ENCODE measurements around the gene ANXA4. TPM values are rescaled to one million over a fixed set of nuclear protein-coding genes. Genes with fewer than 3 reads are reported as not detected.
A peak's percentile ranks its signal among the peaks of the same experiment; 100 is the strongest.
"Not testable (repeated sequence)": the region's sequence is repeated elsewhere in the genome, so short reads cannot be mapped to it uniquely, and the experiment has no call there.

ANXA4 gene
- total RNA-seq, 2 donors from 2014 or later, result 11.4 to 13.4 TPM

- Mint-ChIP-seq H3K36me3 (ENCODE audit: low read depth) (peaks cover 4% of the 10 kb centered on the region), H3K27me3 (no peaks in the 10 kb centered on the region), H3K4me3 (no peak overlapping the region), H3K4me1 (peaks cover 18% of the 10 kb centered on the region), H3K27ac (no peak overlapping the region)
- no peak for ATAC-seq
- DNase-seq, result no peak
- H3K9me3 ChIP-seq (ENCODE audit: control insufficient read depth, low read length, poor library complexity, severe bottlenecking), result no peaks in the 10 kb centered on the region
Observed at GRCh38 chr2:69714024-69714423, 27.9 kb upstream of the ANXA4 start.

DNA sequence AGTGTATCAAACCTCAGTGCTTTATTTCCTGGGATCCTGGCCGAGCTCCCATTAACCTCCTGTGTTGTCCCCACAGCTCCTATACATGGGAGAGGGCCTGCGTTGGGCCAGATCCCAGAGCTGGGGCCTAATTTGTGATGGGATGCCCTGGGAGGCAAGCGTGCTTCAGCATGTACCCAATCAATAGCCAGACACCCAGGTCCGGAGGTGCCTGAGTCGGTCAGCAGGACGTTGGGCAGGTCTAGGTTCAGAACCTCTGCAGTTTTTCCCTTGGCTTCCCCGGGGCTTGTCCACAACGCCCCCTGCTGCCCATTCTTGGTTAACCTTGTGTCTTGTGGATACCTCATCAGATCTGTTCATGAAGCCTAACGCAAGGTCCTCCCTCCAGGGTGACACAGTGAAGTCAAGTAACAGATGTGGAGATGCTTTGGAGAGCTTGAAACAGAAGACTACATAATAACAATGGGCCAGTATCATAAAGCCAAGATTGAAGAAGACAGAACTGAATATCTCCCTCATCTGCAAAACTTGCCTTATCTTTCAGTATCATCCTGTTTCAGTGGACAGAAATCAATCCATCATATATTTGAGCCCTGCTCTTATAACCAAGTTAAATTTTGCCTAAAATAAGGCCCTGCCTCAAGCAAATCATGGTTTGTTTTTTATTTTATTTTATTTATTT lies 27.3 kb upstream of the ANXA4 start:
- H3K9me3 ChIP-seq (ENCODE audit: control insufficient read depth, low read length, poor library complexity, severe bottlenecking); H3K36me3 Mint-ChIP-seq (ENCODE audit: low read depth); H3K4me3 Mint-ChIP-seq; H3K27me3 Mint-ChIP-seq: not testable (repeated sequence)
- DNase-seq (peak; percentile 66 to 88 (median 69)), ATAC-seq (peak; percentile 95)
- peak overlapping the region; percentile 37 for H3K27ac Mint-ChIP-seq
- peaks cover 14% of the 10 kb centered on the region for H3K4me1 Mint-ChIP-seq

DNA sequence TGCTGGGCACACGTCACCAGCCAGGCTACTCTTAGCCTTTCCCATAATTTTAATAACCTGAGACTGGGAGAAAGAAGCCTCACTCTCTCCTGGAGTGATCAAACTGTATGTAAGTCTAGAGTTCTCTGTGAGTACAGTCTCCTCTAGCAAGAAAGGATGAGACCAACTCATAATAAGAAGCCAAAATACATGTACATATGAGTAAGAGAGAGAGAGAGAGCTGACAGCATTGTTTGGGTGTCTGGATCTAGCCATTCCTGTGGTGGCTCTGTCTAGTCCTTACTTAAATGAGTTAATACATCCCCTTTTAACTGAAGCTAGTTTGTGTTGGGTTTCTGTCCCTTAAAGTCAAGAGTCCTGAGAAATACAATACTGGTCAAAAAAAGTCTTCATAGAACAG lies 26.0 kb upstream of the ANXA4 start:
- no peaks in the 10 kb centered on the region for H3K9me3 ChIP-seq (ENCODE audit: control insufficient read depth, low read length, poor library complexity, severe bottlenecking)
- no peak for ATAC-seq
- no peak overlapping the region for H3K27ac Mint-ChIP-seq
- no peaks in the 10 kb centered on the region for H3K27me3 Mint-ChIP-seq
- H3K4me3 Mint-ChIP-seq, result no peak overlapping the region
- peaks cover 14% of the 10 kb centered on the region for H3K4me1 Mint-ChIP-seq
- peaks cover 2% of the 10 kb centered on the region for H3K36me3 Mint-ChIP-seq (ENCODE audit: low read depth)
- no peak for DNase-seq

DNA sequence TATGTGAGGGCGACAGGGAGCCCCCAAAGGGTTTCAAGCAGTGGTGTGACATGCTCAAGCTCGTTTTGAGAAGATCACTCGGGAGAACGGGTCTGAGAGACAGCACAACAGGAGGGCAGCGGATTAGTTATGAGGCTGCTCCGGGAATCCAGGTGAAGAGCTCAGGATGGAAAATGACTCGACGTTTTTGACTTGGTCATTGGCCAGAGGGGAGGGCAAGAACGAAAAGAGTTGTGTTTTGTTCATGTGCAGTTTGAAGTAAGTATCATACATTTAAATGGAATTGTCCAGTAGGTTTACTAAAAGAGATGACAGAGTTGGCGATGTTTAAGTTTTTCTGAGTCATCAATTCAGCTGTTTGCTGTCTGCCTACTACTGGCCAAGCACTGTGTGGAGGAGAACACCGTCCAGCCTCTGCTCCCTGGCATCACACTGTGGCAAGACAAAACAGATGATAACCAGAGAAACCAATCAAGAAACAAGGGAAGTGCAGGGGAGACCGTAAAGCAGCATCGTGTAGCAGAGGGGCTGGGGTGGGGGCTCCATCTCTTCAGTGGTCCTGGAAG lies 25.3 kb upstream of the ANXA4 start:
- no peak for ATAC-seq
- no peak for DNase-seq
- Mint-ChIP-seq H3K27ac (no peak overlapping the region), H3K4me3 (no peak overlapping the region), H3K4me1 (peaks cover 13% of the 10 kb centered on the region), H3K27me3 (no peaks in the 10 kb centered on the region), H3K36me3 (ENCODE audit: low read depth) (peaks cover under 1% of the 10 kb centered on the region)
- H3K9me3 ChIP-seq (ENCODE audit: control insufficient read depth, low read length, poor library complexity, severe bottlenecking), result no peaks in the 10 kb centered on the region

DNA sequence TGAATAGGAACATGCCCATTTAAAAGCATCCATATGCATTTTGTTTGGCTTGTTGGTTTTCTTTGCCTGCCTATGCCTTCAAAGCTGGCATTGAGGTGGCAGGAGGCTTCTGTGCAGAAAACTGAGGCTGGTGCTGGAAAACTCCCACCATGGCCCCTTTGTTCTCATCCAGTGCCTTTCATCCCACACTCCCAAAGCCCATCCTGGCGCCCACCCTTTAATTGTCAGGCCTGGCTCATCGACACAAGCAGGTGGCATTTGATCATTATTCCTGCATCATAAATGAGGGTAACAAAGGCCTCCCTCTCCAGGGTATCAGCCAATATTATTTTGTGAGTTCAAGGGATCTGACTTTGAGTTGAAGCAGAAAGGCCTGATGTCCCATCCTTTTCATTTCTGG lies 24.7 kb upstream of the ANXA4 start:
- H3K4me3 Mint-ChIP-seq, result no peak overlapping the region
- no peaks in the 10 kb centered on the region for H3K27me3 Mint-ChIP-seq
- H3K27ac Mint-ChIP-seq, result no peak overlapping the region
- H3K36me3 Mint-ChIP-seq (ENCODE audit: low read depth), result no peaks in the 10 kb centered on the region
- H3K9me3 ChIP-seq (ENCODE audit: control insufficient read depth, low read length, poor library complexity, severe bottlenecking), result no peaks in the 10 kb centered on the region
- ATAC-seq, result no peak
- H3K4me1 Mint-ChIP-seq, result peaks cover 11% of the 10 kb centered on the region
- DNase-seq, result no peak

DNA sequence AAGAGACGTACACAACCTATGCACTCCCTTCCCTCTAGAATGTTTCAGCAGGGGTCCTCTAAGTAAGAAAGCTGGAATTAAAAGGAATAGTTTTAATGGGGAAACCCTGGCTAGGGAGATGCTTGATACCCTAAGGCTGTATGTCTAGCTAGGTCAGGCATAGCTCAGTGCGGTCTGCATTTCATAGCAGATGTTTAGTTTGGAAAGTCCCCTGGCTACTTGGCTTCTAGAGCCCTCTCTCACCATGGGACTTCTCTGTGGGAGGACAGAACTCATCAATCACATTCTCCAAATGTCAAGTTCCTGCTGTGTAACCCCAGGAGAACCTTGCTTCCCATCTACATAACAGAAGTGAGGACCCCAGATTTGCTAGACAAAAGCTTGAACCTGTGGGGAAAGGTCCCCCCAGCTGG lies 24.1 kb upstream of the ANXA4 start:
- Mint-ChIP-seq H3K4me3 (no peak overlapping the region), H3K27ac (no peak overlapping the region), H3K4me1 (peaks cover 11% of the 10 kb centered on the region), H3K27me3 (no peaks in the 10 kb centered on the region), H3K36me3 (ENCODE audit: low read depth) (no peaks in the 10 kb centered on the region)
- no peaks in the 10 kb centered on the region for H3K9me3 ChIP-seq (ENCODE audit: control insufficient read depth, low read length, poor library complexity, severe bottlenecking)
- ATAC-seq (no peak), DNase-seq (no peak)

DNA sequence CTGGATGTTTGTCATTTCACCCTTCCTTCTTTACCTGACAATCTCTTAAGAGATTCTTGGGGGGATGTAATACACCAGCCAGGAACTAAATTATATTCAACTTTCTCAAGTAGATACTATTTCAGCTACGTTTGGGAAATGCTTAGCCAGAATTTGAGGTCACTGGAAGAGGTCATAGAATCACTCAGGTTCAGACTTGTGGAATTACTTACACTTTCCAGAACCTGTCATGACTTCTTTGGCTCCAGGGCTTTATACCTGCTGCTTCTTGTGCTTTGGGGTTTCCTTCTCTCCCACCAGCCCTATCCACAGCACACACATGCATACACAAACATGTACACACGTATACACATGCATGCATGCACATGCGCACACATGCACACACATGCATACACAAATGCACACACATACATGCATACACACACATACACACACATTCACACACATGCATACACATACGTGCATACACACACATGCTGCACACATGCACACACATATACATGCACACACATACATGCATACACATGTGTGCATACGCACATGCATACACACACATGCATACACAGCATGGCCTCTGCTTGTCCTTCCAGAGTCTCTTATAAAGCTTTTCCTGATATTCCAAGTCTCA lies 23.5 kb upstream of the ANXA4 start:
- H3K9me3 ChIP-seq (ENCODE audit: control insufficient read depth, low read length, poor library complexity, severe bottlenecking), result no peaks in the 10 kb centered on the region
- ATAC-seq (no peak), DNase-seq (no peak)
- Mint-ChIP-seq H3K27me3 (no peaks in the 10 kb centered on the region), H3K4me1 (peaks cover 11% of the 10 kb centered on the region), H3K36me3 (ENCODE audit: low read depth) (no peaks in the 10 kb centered on the region), H3K27ac (no peak overlapping the region), H3K4me3 (no peak overlapping the region)

DNA sequence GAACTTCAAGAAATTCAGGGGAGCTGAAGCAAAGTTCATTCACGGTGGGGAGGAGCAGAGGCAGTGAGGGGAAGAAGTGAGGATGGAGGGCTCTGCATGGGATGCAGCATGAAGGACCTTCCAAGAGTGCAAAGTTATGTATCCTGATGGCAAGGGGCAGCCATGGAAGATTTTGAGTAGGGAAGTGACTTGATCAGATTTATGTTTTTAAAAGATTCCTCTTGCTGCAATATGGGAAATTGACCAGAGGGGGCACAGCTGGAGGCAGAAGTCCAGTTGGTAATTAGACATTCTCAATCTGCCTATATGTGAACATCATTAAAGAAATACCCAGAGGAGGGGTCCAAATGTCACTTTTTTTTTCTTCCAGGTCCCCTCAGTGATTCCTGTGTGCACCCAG lies 21.5 kb upstream of the ANXA4 start:
- Mint-ChIP-seq H3K36me3 (ENCODE audit: low read depth) (no peaks in the 10 kb centered on the region), H3K4me1 (peaks cover 7% of the 10 kb centered on the region), H3K27me3 (no peaks in the 10 kb centered on the region), H3K4me3 (no peak overlapping the region), H3K27ac (no peak overlapping the region)
- no peak for DNase-seq
- ATAC-seq, result no peak
- H3K9me3 ChIP-seq (ENCODE audit: control insufficient read depth, low read length, poor library complexity, severe bottlenecking), result no peaks in the 10 kb centered on the region

- Mint-ChIP-seq H3K4me1 (peaks cover 7% of the 10 kb centered on the region), H3K36me3 (ENCODE audit: low read depth) (no peaks in the 10 kb centered on the region), H3K27me3 (no peaks in the 10 kb centered on the region), H3K27ac (no peak overlapping the region), H3K4me3 (no peak overlapping the region)
- ATAC-seq, result no peak
- DNase-seq, result no peak
- H3K9me3 ChIP-seq (ENCODE audit: control insufficient read depth, low read length, poor library complexity, severe bottlenecking), result no peaks in the 10 kb centered on the region
Observed at GRCh38 chr2:69721022-69721421, 20.9 kb upstream of the ANXA4 start.

DNA sequence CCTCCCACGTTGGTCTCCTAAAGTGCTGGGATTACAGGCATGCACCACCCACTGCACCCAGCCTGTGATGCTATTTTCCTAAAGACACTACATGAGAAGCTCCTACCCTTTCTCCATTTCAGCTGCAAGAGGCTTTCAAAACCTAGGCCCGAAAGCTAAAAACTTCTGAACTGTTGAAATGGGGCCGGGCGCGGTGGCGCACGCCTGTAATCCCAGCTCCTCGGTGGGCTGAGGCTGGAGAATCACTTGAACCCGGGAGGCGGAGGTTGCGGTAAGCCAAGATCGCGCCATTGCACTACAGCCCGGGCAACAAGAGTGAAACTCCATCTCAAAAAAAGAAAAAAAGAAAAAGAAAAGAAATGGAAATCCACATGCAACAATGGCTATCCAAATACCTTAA lies 18.1 kb upstream of the ANXA4 start:
- Mint-ChIP-seq H3K27me3 (no peaks in the 10 kb centered on the region), H3K4me1 (peaks cover 3% of the 10 kb centered on the region), H3K36me3 (ENCODE audit: low read depth) (no peaks in the 10 kb centered on the region)

DNA sequence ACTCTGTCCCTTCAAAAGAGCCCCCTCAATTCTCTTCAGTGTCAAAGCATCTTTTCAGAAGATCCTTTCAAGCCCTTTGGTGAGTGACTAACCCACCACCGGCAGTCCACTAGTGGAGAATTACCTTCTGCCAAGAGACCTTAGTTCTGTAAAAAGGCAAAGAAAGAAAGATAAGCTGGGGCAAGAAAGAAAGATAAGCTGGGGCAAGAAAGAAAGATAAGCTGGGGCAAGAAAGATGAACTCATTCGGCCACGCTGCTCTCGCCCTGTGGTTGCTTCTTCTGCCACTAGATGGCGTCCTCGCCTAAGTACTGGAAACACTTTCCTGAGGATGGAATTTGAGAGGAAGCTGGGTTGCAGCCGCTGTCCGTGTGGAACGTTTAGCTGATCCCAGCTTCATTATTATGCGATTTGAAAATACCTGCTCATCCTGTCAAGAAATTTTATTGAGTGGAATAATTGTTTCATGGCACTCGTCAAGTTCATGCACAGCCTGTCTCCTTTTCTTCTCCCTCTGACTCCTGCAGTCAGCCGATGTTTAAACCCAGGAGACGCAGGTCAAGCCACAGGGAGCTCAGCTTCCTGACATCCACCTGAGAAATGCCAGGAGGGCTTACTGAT lies 17.3 kb upstream of the ANXA4 start:
- no peak overlapping the region for H3K27ac Mint-ChIP-seq
- H3K36me3 Mint-ChIP-seq (ENCODE audit: low read depth), result no peaks in the 10 kb centered on the region
- peaks cover 3% of the 10 kb centered on the region for H3K4me1 Mint-ChIP-seq

More for the DNA sequence above, 18.1 kb upstream of the ANXA4 start:
- Mint-ChIP-seq H3K4me3 (no peak overlapping the region), H3K27ac (no peak overlapping the region)
- no peak for DNase-seq
- ATAC-seq, result no peak
- H3K9me3 ChIP-seq (ENCODE audit: control insufficient read depth, low read length, poor library complexity, severe bottlenecking), result no peaks in the 10 kb centered on the region

GRCh38 chr2:69725706-69726360 lies 16.1 kb upstream of the ANXA4 start:
- no peaks in the 10 kb centered on the region for H3K9me3 ChIP-seq (ENCODE audit: control insufficient read depth, low read length, poor library complexity, severe bottlenecking)
- Mint-ChIP-seq H3K4me3 (peak overlapping the region; percentile 19), H3K27ac (no peak overlapping the region), H3K36me3 (ENCODE audit: low read depth) (no peaks in the 10 kb centered on the region), H3K4me1 (peaks cover 3% of the 10 kb centered on the region), H3K27me3 (no peaks in the 10 kb centered on the region)
- no peak for ATAC-seq
- DNase-seq, result no peak

More for the DNA sequence above, 17.3 kb upstream of the ANXA4 start:
- peak overlapping the region; percentile 66 for H3K4me3 Mint-ChIP-seq
- no peaks in the 10 kb centered on the region for H3K27me3 Mint-ChIP-seq
- no peaks in the 10 kb centered on the region for H3K9me3 ChIP-seq (ENCODE audit: control insufficient read depth, low read length, poor library complexity, severe bottlenecking)
- DNase-seq (peak; percentile 67 to 86 (median 69)), ATAC-seq (peak; percentile 84)

- Mint-ChIP-seq H3K36me3 (ENCODE audit: low read depth) (no peaks in the 10 kb centered on the region), H3K4me3 (no peak overlapping the region), H3K4me1 (peaks cover 3% of the 10 kb centered on the region), H3K27me3 (no peaks in the 10 kb centered on the region), H3K27ac (no peak overlapping the region)
- no peaks in the 10 kb centered on the region for H3K9me3 ChIP-seq (ENCODE audit: control insufficient read depth, low read length, poor library complexity, severe bottlenecking)
- no peak for ATAC-seq
- DNase-seq, result no peak
Observed at GRCh38 chr2:69729266-69729665, 12.7 kb upstream of the ANXA4 start.

Data from T-helper 17 cell (primary cell).